Renal pelvis (tissue), 4 donors: ENCODE measurements around the gene LMO1. TPM values are rescaled to one million over a fixed set of nuclear protein-coding genes. Genes with fewer than 3 reads are reported as not detected.
A peak's percentile ranks its signal among the peaks of the same experiment; 100 is the strongest.

ENCODE experiments used
- DNase-seq: peaks from one replicate; pipeline ENCODE4 v3.0.0-alpha.2; 2013
- polyA plus RNA-seq, 3 donors: library from polyadenylated mRNA; unstranded; fragments of 120-200 nt; gene quantifications; one replicate each; pipeline ENCODE4 v1.2.1, GENCODE V29; 2013; ENCODE audit not compliant: insufficient read length in 3 of 3

LMO1 gene
- polyA plus RNA-seq, 3 donors, result 0.30 to 0.85 (median 0.74) TPM

- no peak for DNase-seq
Measured at GRCh38 chr11:8288824-8289491, 25.3 kb upstream of the LMO1 start.

GRCh38 chr11:8288166-8288772, 24.6 kb upstream of the LMO1 start:
- DNase-seq, result no peak

GRCh38 chr11:8287703-8288102, 24.0 kb upstream of the LMO1 start:
- DNase-seq, result no peak

- DNase-seq, result no peak
Measured at GRCh38 chr11:8287297-8287696, 23.6 kb upstream of the LMO1 start.

- no peak for DNase-seq
Measured at GRCh38 chr11:8286886-8287285, 23.2 kb upstream of the LMO1 start.

- no peak for DNase-seq
Measured at GRCh38 chr11:8285796-8286195, 22.1 kb upstream of the LMO1 start.

- DNase-seq, result no peak
Measured at GRCh38 chr11:8285228-8285627, 21.6 kb upstream of the LMO1 start.

- DNase-seq, result peak; percentile 58
Measured at GRCh38 chr11:8283465-8284230, 20.0 kb upstream of the LMO1 start.

- DNase-seq, result no peak
Measured at GRCh38 chr11:8283100-8283464, 19.4 kb upstream of the LMO1 start.

GRCh38 chr11:8282631-8283030, 19.0 kb upstream of the LMO1 start:
- DNase-seq, result no peak

- no peak for DNase-seq
Measured at GRCh38 chr11:8281266-8281665, 17.6 kb upstream of the LMO1 start.

- no peak for DNase-seq
Measured at GRCh38 chr11:8277691-8278090, 14.0 kb upstream of the LMO1 start.

GRCh38 chr11:8276528-8276927, 12.8 kb upstream of the LMO1 start:
- DNase-seq, result no peak

GRCh38 chr11:8273287-8273686, 9.6 kb upstream of the LMO1 start:
- no peak for DNase-seq

- DNase-seq, result no peak
Measured at GRCh38 chr11:8271106-8271886, 7.6 kb upstream of the LMO1 start.

GRCh38 chr11:8269636-8270035, 6.0 kb upstream of the LMO1 start:
- DNase-seq, result no peak

- DNase-seq, result peak; percentile 12
Measured at GRCh38 chr11:8268530-8269400, 5.1 kb upstream of the LMO1 start.

GRCh38 chr11:8267831-8268529, 4.3 kb upstream of the LMO1 start:
- no peak for DNase-seq

- no peak for DNase-seq
Measured at GRCh38 chr11:8267280-8267679, 3.6 kb upstream of the LMO1 start.
